GM21390 (cell line): ENCODE measurements around the gene BICC1.

Source experiments
- ATAC-seq: cut with Tn5 transposase; IDR thresholded peaks from one replicate; pipeline ENCODE4 v1.9.1; 2021; ENCODE audit not compliant: unreplicated experiment

Gene BICC1, protein sequence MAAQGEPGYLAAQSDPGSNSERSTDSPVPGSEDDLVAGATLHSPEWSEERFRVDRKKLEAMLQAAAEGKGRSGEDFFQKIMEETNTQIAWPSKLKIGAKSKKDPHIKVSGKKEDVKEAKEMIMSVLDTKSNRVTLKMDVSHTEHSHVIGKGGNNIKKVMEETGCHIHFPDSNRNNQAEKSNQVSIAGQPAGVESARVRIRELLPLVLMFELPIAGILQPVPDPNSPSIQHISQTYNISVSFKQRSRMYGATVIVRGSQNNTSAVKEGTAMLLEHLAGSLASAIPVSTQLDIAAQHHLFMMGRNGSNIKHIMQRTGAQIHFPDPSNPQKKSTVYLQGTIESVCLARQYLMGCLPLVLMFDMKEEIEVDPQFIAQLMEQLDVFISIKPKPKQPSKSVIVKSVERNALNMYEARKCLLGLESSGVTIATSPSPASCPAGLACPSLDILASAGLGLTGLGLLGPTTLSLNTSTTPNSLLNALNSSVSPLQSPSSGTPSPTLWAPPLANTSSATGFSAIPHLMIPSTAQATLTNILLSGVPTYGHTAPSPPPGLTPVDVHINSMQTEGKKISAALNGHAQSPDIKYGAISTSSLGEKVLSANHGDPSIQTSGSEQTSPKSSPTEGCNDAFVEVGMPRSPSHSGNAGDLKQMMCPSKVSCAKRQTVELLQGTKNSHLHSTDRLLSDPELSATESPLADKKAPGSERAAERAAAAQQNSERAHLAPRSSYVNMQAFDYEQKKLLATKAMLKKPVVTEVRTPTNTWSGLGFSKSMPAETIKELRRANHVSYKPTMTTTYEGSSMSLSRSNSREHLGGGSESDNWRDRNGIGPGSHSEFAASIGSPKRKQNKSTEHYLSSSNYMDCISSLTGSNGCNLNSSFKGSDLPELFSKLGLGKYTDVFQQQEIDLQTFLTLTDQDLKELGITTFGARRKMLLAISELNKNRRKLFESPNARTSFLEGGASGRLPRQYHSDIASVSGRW

DNA sequence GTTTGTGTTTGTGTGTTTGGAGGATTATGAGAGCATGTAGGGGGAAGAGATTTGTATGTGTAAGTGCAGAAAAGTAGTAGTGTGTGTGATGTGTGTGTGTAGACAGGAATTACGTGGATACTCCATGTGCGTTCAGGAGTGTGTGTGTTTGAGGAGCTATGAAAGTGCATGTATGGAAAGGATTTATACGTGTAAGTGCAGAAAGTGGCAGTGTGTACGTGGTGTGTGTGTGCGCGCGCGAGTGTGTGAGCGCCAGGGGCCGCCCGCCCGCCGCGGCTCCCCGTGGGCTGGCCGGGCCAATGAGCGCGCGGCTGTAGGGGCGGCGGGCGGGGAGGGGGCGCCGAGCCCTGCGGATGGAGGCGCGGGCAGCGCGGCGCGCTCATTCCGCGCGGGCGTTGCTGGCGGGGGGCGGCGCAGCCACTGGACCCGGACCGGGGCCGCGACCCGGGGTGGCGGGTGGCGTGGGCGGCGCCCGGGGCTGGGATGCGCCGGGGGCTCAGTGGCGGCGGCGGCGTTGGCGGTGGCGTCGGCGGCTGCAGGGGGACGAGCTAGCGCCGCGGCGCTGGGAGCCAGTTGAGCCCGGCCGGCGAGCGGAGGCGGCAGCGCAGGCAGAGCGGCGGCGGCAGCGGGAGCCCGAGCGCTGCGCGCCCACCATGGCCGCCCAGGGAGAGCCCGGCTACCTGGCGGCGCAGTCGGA lies at the start of gene BICC1:
BICC1 (plus strand) TSS at position 382 of the 697 bp plus-strand sequence; CDS start at position 654, 272 bp downstream.
- peak; percentile 51 for ATAC-seq

DNA sequence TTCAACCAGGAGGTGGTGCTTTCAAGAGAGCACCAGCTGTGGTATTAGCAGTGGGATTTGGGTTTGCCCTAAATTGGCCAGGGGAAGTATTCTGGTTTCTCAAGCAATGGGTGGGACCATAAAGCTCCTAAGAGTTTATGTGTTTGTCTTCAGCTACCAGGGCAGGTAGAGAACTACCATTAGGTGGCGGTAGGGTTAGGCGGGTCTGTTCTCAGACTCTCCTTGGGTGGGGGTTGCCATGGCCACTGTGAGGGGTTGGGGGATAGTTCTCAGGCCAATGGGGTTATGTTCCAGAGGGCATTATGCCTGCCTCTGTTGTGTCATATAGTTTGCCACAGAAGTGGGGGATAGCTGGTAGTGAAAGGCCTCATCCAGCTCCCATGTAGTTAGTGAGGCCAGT lies 47.7 kb upstream of the BICC1 start:
- no peak for ATAC-seq

DNA sequence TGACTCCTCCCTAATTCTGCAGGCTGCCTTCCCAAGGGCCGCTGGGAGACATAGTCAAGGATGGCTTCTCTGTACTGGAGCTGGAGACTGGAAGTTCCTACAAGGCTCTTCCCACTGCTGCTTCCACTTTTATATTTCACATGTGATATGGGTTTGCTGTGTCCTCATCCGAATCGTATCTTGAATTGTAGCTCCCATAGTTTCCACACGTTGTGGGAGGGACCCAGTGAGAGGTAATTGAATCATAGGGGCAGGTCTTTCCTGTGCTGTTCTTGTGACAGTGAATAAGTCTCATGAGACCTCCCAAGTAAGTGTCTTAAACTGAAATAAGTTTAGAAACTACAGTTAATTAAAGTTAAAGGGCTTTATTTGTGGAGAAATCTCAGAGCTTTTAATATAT lies 47.0 kb upstream of the BICC1 start:
- no peak for ATAC-seq

DNA sequence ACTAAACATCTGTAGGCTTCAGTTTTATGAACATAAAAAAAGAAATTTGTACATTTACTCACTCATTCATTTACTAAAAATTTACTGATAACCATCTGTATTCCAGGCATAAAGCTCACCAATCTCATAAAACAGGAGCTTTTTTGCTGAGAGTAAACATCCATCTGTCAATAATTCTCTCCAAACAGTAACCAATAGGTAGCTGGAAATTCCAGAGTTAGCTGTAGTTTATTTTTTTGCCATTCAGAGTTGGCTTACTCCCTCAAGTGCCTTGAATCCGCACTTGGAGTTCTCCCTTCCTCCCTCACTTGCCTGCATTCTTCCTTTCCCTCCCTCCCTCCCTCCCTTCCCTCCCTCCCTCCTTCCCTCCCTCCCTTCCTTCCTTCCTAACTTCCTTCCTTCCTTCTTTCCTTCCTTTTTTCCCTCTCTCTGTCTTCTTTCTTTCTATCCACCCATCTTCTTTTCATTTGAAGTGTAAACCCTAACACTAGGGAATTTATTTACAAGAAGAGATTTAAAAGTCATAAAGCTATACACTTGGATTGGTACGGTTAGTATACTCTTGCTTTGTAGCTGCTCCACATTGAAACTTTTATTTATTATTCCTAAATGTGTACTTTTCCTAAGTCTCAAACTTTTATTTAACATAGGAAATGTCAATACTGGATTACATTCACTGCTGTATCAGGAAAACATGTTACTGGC lies 44.6 kb upstream of the BICC1 start:
- ATAC-seq: no peak

DNA sequence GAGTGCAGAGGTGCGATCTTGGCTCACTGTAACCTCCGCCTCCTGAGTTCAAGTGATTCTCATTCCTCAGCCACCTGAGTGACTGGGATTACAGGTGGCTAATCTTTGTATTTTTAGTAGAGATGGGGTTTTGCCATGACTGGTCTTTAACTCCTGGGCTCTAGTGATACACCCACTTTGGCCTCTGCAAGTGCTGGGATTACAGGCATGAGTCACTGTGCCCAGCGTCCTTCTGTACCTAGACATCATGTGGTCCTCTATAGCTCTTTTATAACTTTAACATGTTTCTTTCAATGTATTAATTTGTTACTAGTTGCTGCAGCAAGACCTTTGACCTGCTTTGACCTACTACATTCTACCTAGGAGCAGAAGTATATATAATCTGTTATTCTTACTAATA lies 38.7 kb upstream of the BICC1 start:
- ATAC-seq: no peak

DNA sequence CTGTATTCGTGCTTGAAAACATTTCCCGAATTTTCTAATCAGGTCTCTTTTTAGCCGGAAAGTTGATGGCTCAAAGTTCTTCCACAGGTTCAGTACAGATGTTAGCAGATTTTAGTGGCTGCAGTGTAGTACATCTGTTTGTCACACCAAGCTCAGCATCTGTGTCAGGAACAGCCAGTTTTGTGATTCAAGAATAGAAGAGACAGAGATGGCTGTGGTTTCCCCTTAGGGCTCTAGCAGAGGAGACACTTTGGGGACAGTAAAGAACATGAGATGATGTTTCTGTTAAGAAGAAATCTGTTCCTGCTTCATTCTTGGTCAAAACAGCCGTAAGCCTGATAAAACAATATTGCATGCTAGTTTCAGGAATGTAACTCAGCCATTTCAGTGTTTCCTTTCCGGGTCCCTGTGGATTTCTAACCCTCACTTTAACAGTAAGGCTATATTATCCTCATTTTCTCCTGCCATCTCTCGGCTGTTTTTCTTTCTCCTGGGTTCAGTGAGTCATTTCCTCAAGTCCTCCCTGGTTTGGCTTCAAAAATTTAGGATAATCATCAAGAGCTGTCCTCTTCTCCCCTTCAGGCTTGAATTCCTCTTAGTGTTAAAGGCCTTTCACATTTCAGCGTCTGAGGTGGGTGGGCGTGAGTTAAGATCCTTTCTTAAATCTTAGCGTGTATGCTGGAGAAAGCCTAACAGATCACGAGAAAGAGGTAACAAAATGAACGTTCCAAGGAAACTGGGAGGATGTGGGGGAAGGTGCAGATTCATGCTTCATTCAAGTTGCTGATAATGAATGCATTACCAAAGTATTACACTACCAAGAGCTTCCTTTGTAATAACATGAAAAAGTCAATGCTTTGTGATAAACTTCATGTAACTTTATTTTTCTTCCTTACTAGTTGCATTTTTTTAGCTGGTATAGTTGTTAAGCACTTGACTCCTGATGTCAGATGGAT lies 37.1 kb upstream of the BICC1 start:
- ATAC-seq: no peak

DNA sequence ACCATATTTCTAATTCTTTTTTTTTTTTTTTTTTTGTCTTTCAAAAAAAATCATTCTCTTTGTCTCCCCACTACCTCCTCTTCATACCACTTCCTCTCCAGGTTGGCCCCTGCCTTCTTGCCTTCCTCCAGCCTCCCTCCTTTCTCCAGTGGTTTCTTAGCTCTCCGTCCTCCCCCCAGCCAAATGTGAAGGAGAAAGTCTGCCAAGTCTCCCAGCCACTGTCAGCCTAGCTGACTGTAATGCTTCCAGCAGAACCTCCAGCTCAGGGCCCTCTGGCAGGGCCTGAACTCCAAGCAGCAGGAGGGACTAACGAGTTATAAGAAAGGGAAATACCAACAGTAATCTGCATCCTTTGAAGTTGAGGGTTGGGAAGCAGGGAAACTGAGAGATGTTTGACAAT lies 35.5 kb upstream of the BICC1 start:
- ATAC-seq: no peak

DNA sequence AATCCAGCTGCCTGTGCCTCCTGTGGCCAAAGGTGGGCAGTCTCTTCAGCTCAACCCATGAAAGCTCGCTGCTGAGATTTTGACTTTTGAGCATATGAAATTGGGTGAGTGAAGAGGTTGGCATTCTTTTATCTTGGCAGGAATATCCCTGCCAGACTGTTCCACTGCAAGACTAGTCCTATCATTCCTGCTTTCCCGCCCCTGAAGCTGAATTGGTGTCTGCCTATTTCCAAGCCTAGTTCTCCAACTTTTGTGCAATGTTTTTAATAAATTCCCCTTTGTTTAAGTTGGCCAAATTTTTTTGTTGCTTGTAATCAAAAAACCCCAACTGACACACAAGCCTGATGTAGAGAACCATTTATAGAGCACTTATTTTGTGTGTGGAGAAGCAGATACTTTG lies 34.8 kb upstream of the BICC1 start:
- ATAC-seq: no peak

DNA sequence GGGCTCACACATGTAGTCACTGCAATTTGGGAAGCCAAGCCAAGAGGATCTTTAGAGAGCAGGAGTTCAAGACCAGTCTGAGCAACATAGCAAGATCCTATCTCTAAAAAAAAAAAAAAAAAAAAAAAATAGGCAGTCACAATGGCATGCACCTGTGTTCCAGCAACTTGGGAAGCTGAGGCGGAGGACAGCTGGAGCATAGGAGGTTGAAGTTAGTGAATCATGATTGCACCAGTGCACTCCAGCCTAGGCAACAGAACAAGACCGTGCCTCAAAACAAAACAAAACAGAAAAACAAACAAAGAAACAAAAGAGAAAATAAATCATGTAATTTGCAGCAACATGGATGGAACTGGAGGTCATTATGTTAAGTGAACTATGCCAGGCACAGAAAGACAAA lies 33.6 kb upstream of the BICC1 start:
- ATAC-seq: no peak

DNA sequence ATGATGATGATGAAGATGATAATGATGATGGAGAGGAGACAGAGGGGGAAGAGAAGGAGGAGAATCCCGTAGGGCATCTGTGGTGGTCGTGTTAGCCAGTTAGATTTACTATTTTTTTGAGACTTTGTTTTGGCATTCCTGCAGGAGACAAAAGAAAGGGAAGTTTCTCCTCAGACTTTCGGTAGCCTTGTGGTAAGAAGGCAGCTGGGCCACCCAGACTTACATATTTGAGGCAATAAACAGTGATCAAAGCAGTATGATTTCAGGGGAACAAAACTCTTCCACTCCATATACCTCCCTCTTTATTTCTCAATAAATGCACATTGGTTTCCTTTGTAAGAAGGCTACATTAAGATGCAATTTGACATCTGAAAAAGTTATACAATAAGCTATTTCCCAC lies 32.4 kb upstream of the BICC1 start:
- ATAC-seq: no peak

DNA sequence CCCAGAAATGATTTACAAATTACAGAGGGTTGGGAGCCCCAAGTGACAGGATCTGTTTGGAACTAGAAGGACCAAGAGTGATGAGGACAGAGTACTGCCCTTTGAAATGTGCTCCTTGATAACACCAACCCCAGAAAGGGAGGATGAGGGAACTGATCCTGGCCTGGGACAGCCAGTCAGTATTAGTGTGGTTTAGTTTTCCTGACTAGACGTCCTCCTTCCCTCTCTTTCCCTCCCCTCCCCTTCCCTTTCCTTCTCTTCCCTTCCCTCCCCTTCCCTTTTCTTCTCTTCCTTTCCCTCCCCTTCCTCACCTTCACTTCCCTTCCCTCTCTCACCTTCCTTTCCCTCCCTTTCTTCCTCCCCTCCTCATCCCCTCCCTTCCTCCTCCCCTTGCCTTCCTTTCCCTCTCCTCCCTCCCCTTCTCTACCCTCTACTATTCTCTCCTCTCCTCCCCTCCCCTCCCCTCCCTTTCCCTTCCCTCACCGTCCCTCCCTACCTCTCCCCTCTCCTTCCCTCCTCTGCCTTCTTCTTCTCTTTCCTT lies 31.0 kb upstream of the BICC1 start:
- ATAC-seq: no peak

DNA sequence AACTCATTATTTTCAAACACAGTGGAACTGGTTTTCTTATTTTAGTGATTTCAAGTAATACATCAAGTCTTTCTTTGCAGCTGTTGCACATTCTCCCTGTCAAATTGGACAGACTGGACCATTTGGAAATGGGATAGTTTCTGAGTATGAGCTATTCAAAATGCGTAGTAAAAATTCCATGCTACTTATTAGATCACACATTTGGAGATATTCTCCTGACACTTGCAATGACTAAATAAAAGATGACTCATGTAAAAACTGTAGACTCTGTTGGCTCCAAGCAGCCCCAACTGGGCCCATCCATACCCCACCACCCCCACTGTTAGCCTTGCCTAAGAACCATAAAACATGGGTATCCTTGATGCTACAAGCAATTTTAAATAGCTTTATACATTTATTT lies 25.9 kb upstream of the BICC1 start:
- no peak for ATAC-seq

DNA sequence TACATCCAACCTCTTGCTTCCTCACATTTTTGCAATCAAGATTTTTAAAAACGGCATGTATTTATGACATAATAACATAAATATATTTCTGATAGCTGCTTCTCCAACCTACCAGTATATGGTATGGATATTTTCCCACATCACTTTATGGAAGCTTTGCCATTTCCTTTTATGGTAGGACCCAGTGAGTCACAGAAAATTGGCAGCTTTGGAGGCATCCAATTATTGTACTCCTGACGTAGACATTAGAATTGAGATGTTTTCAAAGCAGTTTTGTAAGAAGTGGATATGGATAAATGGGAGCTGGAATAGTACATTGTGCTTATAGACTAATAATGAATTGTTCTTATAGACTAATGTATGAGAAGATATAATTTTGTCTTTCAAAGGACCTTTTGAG lies 23.8 kb upstream of the BICC1 start:
- ATAC-seq: no peak

DNA sequence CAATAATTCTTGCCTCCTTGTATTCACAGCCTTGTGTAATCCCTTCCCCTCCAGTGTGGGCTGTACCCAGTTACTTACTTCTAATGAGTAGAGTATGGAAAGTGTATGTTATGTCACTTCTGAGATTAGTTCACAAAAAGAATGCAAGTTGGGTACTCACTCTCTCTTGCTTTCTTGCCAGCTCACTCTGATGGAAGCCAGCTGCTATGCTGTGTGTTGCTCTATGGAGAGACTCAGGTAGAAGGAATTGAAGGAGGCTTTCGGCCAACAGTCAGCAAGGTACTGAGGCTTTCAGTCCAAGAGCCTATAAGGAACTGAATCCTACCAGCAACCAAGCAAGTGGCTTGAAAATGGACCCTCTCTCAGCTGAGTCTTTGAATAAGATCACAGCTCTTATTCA lies 9.7 kb upstream of the BICC1 start:
- no peak for ATAC-seq

DNA sequence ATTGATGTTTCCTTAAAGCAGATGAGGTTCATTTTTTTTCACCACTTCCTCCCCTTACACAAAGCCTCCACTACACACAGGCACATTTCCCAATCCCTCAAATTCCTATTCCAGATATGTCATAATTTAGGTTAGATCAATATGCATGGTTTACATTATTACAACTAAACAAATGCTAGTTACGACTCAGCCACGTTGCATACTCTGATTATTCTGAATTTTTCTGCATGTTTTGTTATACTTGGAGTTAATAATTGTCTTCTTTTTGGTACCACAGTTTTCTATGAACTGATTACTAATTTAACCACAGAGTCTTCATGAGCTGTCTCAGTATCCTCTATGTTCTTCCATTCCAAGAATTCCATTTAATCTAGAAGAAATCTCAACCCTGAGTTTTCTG lies 4.4 kb upstream of the BICC1 start:
- ATAC-seq: no peak

DNA sequence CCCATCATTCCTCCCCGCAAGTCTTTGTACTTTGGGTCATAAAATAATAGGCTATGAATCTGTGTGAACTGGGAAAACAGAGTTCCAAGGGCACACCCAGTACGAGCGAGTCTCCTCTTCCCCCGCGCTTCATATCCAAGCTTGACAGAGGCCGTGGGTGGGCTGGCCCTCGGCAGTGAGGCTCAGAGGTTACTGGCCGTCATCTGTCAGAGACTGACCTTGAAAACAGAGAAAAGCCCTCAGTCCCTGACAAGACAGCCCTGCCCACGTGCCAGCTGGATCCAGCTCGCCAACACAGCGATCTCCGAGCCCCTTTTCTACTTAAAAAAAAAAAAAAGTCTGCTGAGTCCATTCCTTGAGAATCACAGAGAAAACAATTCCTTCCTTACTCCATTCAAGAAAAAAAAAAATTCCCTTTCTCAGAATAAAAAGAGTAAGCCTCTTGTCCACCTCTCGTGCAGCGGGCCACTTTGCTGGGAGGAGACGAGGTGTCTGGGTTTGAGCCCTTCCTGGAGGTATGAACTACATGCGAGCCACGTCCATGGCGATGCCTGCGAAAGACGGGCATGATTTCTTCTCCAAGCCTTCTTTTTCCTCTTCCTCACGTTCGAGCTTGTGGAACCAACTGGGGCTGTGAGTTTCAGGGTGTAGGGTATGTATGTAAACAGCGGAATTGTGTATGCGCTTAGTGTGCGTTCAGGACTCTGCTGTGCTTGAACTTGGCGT lies 744 bp upstream of the BICC1 start:
- no peak for ATAC-seq

DNA sequence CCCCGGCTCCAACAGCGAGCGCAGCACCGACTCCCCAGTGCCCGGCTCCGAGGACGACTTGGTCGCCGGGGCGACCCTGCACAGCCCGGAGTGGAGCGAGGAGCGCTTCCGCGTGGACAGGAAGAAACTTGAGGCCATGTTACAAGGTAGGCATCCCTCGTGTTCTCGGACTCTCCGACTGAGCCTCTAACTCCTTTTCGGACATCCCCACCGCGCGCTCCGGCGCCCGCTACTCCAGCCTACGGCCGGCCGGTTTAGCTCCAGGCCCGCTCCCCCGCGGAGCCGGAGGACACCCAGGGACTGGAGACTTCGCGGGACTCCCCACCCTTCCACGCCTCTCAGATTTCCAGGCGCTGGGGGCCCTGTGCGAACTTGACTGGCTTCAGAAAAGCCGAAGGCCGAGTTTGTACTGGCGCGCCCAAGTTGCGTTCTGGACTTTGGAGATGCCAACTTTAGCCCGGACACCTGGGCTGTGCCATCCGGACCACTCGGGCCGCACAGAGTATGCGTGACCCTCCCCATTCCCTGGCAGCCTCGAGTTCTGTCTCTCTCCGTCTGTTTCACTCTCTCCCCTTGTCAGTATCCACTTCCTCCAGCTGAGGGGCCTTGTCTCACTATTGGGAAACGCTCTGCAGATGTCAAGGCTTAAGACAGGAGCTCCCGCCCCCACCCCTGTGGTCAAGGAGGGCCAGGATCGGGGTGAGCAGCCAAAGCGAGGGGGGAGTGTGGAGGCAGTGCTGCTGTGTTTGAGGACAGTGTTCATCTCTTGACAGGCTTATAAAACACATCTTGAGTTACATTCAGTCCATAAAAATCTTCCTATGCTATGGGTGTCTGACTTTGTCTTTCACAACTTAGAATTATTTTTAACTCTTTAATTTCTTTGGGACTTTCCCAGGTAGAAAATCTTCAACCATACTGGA lies 777 bp downstream of the BICC1 start:
- no peak for ATAC-seq
